ENCODE measurements around the gene CAPN10. TPM values are rescaled to one million over a fixed set of nuclear protein-coding genes. Genes with fewer than 3 reads are reported as not detected.

CAPN10 gene
- polyA plus RNA-seq, 5 donors: 18.0 to 33.9 (median 26.2) TPM

Other genes starting within 250 kb of the CAPN10 start
- 10 to 100 TPM; 23.0 to 57.5 (median 34.6) TPM for gene GPC1, start 151.1 kb upstream of the CAPN10 start, polyA plus RNA-seq (ENCODE audit: insufficient read depth in 1 of 5, insufficient read length in 5 of 5, low replicate concordance in 1 of 5)
- gene ANKMY1, start 28.7 kb upstream of the CAPN10 start, polyA plus RNA-seq (ENCODE audit: insufficient read depth in 1 of 5, insufficient read length in 5 of 5, low replicate concordance in 1 of 5): 10 to 100 TPM in 4 of 5 donors, 1 to 10 TPM in 1; 8.8 to 18.6 (median 14.7) TPM
- 1 to 10 TPM; 5.2 to 6.1 (median 5.8) TPM for gene DUSP28, start 26.4 kb upstream of the CAPN10 start, polyA plus RNA-seq (ENCODE audit: insufficient read depth in 1 of 5, insufficient read length in 5 of 5, low replicate concordance in 1 of 5)
- gene RNPEPL1, start 18.2 kb upstream of the CAPN10 start, polyA plus RNA-seq (ENCODE audit: insufficient read depth in 1 of 5, insufficient read length in 5 of 5, low replicate concordance in 1 of 5): 10 to 100 TPM; 16.3 to 36.7 (median 20.2) TPM
- 1 to 10 TPM; 1.2 to 3.7 (median 3.0) TPM for gene GPR35, start 38.7 kb downstream of the CAPN10 start, polyA plus RNA-seq (ENCODE audit: insufficient read depth in 1 of 5, insufficient read length in 5 of 5, low replicate concordance in 1 of 5)
- under 1 TPM in 1 of 5 donors, not detected in 4; 0.05 TPM for gene AQP12B, start 96.2 kb downstream of the CAPN10 start, polyA plus RNA-seq (ENCODE audit: insufficient read depth in 1 of 5, insufficient read length in 5 of 5, low replicate concordance in 1 of 5)
- not detected for gene AQP12A, start 105.1 kb downstream of the CAPN10 start, polyA plus RNA-seq (ENCODE audit: insufficient read depth in 1 of 5, insufficient read length in 5 of 5, low replicate concordance in 1 of 5)
- 1 to 10 TPM; 1.2 to 4.9 (median 1.8) TPM for gene KIF1A, start 233.5 kb downstream of the CAPN10 start, polyA plus RNA-seq (ENCODE audit: insufficient read depth in 1 of 5, insufficient read length in 5 of 5, low replicate concordance in 1 of 5)